NCI-H345 treated with DMSO at 0.1 percent for 48 hours (cell line): ENCODE measurements around the gene IFNGR2.
"Not testable (repeated sequence)": the region's sequence is repeated elsewhere in the genome, so short reads cannot be mapped to it uniquely, and the experiment has no call there.

ENCODE experiments used
- DNase-seq: peaks from one replicate; lab custom pipeline; 2025; ENCODE audit not compliant: unreplicated experiment; lab: John Stamatoyannopoulos, UW

IFNGR2 gene

DNA sequence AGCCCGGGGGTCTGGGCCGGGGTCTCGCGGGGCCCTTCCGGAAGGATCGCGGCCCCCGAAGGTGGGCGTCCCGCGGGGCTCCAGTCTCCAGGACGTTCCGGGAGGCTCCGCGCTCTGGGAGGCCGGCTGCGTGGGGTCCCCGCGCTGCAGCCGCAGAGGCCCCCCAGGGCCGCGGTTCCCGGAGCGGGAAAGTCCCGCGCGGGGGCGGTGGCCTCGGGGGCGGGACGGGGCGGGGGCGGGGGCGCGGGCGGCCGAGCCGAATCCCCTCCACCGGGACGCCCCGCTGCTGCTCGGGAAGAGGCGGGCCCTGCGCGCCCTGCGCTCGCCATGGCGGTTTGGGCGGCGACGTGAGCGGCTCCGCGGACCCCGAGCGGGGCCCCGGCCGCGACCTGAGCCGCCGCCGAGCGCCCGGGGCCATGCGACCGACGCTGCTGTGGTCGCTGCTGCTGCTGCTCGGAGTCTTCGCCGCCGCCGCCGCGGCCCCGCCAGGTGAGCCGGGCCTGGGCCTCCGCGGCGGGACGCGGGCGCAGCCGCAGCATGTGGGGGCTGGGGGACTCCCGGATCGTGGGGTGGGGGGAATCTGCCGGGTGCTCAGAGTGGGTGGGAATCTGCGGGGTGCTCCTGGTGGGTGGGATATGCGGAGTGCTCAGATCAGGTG is at the start of gene IFNGR2:
Gene IFNGR2 (plus strand): TSS at position 286 of the 658 bp plus-strand sequence. CDS start 131 bp downstream, at position 417.
- DNase-seq, result no peak

- DNase-seq, result no peak
These were observed 47.9 kb upstream of the IFNGR2 start for GRCh38 chr21:33355355-33355754.

GRCh38 chr21:33355996-33356395 is 47.2 kb upstream of the IFNGR2 start:
- DNase-seq, result no peak

DNA sequence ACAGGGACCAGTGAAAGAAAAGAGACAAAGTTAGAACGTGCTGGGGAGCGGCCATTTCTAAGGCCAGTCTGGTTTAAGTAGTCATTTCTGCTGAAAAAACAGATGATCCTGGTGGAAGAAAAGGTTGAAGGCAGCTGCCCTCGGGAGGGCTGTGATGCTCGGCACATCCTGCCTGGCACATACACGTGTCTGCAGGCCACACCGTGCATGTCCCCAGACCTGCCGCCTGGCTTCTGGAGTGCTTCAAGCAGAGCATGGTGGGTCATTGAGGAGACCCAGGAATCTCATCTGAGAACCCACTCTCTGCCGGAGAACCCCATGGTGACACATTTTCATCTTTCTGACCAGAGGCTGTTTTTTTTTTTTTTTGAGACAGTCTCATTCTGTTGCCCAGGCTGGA is 46.0 kb upstream of the IFNGR2 start:
- no peak for DNase-seq

DNA sequence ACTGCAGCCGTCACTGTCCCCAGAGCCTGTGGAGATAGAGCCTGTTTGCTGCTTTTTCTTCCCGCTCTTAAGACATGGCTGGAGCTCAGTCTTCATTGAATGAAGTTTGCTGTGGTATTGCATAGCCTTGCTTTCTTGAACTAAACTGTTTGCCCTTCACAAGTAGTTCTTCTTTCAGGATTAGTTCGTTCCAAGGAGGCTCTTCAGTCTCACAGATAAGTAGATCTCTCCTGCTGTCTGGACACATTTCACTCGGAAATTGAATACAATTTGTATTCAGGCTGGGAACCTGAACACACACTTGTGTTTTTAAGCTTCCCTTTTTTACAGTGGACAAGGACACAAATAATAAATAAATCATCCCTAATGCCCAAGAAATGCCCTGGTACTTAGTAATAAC is 43.8 kb upstream of the IFNGR2 start:
- DNase-seq, result no peak

GRCh38 chr21:33360281-33360680 is 42.9 kb upstream of the IFNGR2 start:
- DNase-seq, result no peak

DNA sequence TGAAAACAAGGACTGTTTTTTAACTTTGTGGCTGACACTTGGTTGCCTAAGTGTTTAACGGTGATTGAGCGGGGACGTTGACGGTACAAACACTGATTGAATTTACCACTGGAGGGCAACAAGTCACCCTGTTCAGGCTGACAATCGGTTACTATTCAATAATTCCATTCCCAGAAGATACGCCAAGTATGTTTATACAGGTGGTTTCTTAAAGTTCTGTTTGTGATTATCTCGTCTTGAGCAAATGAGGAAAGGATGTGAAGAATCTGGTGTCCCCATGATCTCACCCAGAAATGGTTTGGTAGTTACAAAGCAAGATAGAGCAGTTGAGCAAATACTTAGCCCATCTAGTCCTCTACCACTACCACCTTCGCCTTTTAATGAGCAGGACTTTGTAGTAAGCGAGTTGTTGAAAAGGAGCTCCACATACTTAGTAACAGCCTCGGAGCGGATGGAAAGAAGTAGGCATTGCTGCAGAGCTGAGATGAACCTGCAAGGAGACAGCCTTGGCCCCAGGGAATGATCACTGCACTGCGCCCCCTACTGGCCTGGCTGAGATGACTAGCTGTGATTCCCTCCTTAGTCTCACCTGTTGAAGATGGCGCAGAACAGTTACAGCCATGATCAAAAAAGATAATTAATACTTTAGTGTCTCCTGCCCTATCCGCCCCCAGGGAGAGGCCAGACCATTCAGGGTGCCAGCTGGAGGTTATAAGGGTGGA is 42.2 kb upstream of the IFNGR2 start:
- peak; percentile 82 for DNase-seq

DNA sequence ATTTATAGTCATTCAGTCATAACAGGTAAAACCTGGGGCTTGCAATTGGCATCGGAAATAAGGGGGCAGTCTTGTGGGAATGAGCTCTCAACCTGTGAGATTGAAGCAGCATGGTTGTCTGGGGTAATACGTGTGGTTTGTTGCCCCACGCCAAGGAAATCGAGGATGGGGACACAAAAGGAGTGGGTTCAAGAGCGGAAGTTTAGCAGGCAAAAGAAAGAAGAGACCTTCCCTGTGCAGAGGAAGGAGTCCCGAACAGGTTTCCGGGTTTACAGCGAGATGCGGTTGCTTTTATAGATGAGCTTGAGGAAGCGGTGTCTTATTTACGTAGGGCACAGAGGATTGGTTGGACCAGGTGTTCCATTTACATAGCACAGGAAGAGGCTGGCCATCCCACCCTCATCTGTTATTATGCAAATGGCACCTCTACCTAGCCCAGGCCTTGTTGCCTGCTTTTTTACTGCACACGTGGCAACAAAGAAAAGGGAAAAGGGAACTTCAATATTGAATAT is 41.1 kb upstream of the IFNGR2 start:
- DNase-seq, result no peak

DNA sequence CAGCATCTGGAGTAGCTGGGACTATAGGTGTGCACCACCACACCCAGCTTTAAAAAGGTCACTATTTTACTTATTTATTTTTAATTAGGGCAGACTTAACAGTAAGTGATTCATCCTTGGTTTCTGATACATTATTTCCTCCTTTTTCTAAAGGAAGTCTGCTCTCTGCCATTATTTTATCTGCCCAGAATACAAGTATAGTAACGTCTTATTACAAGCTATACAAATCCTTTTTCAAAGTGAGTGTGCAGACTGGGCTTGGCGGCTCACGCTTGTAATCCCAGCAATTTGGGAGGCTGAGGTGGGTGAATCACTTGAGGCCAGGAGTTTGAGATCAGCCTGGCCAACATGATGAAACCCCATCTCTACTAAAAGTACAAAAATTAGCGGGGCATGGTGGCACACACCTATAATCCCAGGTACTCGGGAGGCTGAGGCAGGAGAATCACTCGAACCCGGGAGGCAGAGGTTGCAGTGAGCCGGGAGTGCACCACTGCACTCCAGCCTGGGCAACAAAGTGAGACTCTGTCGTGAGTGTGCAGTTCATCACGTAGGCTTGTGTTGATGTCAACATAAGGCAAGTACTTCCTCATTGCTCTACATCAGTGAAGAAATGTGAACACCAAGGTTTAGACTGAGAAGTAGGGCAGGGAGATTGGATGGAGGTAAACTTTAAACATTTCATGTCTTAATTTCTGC is 39.2 kb upstream of the IFNGR2 start:
- DNase-seq, result not testable (repeated sequence)

- DNase-seq, result no peak
These were observed 38.4 kb upstream of the IFNGR2 start for GRCh38 chr21:33364830-33365229.

- no peak for DNase-seq
These were observed 35.8 kb upstream of the IFNGR2 start for GRCh38 chr21:33367309-33367973.

DNA sequence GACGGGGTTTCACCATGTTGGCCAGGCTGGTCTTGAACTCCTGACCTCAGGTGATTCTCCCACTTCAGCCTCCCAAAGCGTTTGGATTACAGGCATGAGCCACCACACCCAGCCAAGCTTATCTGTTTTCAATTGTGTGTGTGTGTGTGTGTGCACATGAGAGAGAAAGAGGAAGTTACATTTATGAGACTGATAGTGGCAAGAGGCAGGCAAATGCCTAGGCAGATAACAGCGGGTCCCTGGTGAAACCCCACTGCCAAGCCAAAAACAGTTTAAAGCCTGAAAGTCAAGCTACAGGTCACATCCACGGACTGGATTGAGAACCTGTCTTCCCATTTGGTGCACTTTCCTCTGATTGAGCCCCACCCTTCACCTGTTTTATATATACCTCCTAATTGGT is 35.1 kb upstream of the IFNGR2 start:
- DNase-seq, result no peak

GRCh38 chr21:33368576-33368975 is 34.6 kb upstream of the IFNGR2 start:
- DNase-seq, result no peak

DNA sequence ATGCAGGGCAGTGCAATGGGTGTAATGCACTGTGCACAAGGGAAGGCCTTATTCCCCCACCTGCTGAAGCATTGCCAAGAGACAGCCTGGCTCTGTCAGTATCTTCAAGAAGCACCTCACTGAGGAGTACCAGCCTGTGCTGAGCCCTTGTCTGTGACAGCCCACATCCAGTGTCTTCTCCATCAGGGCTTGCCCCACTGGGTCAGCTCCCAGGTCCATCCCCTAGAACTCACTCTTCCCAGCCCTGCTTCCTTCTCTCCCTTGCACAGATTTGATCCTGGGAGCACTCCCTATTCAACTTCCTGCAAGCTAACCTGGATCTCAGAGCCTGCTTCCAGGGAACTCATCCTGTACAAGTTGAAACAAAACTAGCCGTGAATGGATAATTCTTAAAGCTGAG is 33.6 kb upstream of the IFNGR2 start:
- DNase-seq, result no peak

- no peak for DNase-seq
These were observed 32.9 kb upstream of the IFNGR2 start for GRCh38 chr21:33370305-33370704.

DNA sequence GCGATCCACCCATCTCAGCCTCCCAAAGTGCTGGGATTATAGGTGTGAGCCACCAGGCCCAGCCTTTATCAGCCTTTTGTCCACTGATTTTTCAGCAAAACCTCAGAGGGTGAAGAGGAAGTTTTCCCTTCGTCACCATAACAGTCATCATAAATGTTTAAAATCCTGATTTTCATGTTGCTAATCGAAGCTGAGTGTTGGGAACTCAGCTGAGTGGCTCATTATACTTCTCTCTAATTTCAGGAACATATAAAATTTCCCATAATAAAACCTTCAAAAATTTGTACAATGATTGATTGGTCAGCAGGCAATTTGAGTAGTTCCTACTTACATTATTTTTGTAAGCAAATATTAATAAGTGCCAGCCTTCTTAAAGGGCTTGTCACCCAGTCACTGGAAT is 31.8 kb upstream of the IFNGR2 start:
- DNase-seq, result no peak

DNA sequence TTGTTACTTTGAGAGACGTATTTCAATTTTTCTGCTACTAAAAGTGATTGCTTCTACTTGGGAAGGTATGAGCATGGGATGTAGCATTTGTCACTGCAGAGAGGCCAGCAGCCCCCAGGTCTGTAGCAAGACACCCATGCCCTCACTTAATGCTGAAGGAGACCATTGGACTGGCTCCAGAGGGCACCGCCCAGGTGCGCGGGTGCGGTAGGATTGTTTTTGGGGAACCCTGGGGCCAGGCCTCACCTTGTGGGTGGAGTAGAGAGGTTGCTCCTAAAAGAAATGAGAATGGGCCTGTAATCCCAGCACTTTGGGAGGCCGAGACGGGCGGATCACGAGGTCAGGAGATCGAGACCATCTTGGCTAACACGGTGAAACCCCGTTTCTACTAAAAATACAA is 30.6 kb upstream of the IFNGR2 start:
- no peak for DNase-seq

- no peak for DNase-seq
These were observed 29.8 kb upstream of the IFNGR2 start for GRCh38 chr21:33373451-33373850.

GRCh38 chr21:33374080-33374449 is 29.1 kb upstream of the IFNGR2 start:
- no peak for DNase-seq

DNA sequence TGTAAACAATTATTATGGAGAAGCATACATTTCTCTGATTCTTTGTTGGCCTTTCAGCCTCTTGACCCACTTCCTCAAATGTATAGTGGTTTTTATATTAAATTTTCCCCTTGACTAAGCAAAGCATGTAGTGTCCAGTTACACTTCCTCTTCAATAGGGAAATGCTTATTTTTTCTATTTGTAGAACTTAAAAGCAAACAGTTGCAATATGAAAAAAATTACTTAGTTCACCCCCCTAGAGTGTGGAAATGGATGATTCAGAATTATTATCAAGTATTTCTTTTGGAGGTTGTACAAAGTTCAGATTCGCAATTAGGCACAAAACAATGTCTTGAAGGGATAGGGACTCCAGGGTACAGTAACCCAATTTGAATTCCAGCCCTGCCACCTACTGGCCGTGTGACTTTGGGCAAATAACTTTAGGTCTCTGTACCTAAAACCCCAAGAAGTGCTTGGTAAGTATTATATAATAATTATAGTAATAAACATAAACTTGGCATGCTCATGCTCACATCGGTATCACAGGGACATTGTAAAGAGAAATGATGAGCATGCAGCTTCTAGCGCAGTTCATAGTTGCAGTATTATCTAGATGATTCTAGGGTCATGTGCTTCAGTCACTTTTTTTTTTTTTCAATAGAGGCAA is 28.6 kb upstream of the IFNGR2 start:
- no peak for DNase-seq

- no peak for DNase-seq
These were observed 28.0 kb upstream of the IFNGR2 start for GRCh38 chr21:33375101-33375644.
